ENCODE results near the gene RCOR2. TPM values are rescaled to one million over a fixed set of nuclear protein-coding genes. Genes with fewer than 3 reads are reported as not detected.
"Not testable (repeated sequence)": the region's sequence is repeated elsewhere in the genome, so short reads cannot be mapped to it uniquely, and the experiment has no call there.

RCOR2 gene
- total RNA-seq, 1 donor from 2014 or later: 286 TPM

- no peak for TF ChIP-seq CTCF (IDR thresholded peaks at IDR 0.05; ENCODE audit: partially characterized antibody, unreplicated experiment)
- no peak for DNase-seq
- Mint-ChIP-seq H3K27ac (ENCODE audit: unreplicated experiment) (no peak overlapping the region), H3K9me3 (ENCODE audit: unreplicated experiment) (no peaks in the 10 kb centered on the region), H3K4me1 (ENCODE audit: low read depth, unreplicated experiment) (peaks cover 17% of the 10 kb centered on the region), H3K27me3 (ENCODE audit: unreplicated experiment) (peaks cover 7% of the 10 kb centered on the region), H3K36me3 (ENCODE audit: unreplicated experiment) (no peaks in the 10 kb centered on the region), H3K4me3 (ENCODE audit: unreplicated experiment) (no peak overlapping the region)
These were observed 50.8 kb downstream of the RCOR2 start for GRCh38 chr11:63866211-63866610.

GRCh38 chr11:63863620-63864019 lies 53.3 kb downstream of the RCOR2 start:
- not testable (repeated sequence) for H3K27ac Mint-ChIP-seq (ENCODE audit: unreplicated experiment); H3K27me3 Mint-ChIP-seq (ENCODE audit: unreplicated experiment); H3K4me3 Mint-ChIP-seq (ENCODE audit: unreplicated experiment); DNase-seq; H3K9me3 Mint-ChIP-seq (ENCODE audit: unreplicated experiment); H3K36me3 Mint-ChIP-seq (ENCODE audit: unreplicated experiment)
- peaks cover 11% of the 10 kb centered on the region for H3K4me1 Mint-ChIP-seq (ENCODE audit: low read depth, unreplicated experiment)

GRCh38 chr11:63862923-63863322 lies 54.0 kb downstream of the RCOR2 start:
- Mint-ChIP-seq H3K9me3 (ENCODE audit: unreplicated experiment) (no peaks in the 10 kb centered on the region), H3K27ac (ENCODE audit: unreplicated experiment) (peak overlapping the region; percentile 13), H3K4me1 (ENCODE audit: low read depth, unreplicated experiment) (peaks cover 7% of the 10 kb centered on the region), H3K36me3 (ENCODE audit: unreplicated experiment) (no peaks in the 10 kb centered on the region), H3K27me3 (ENCODE audit: unreplicated experiment) (no peaks in the 10 kb centered on the region), H3K4me3 (ENCODE audit: unreplicated experiment) (no peak overlapping the region)
- no peak for TF ChIP-seq CTCF (IDR thresholded peaks at IDR 0.05; ENCODE audit: partially characterized antibody, unreplicated experiment)
- DNase-seq: no peak

Other genes starting within 250 kb of the RCOR2 start
- gene ATL3, start 245.8 kb downstream of the RCOR2 start, total RNA-seq (ENCODE audit: unreplicated experiment): 9.4 TPM
- 338 TPM for gene RTN3, start 235.7 kb downstream of the RCOR2 start, total RNA-seq (ENCODE audit: unreplicated experiment)
- 216 TPM for gene ZFTA, start 148.4 kb downstream of the RCOR2 start, total RNA-seq (ENCODE audit: unreplicated experiment)
- gene SPINDOC, start 103.7 kb downstream of the RCOR2 start, total RNA-seq (ENCODE audit: unreplicated experiment): 83.7 TPM
- 76.8 TPM for gene MARK2, start 78.1 kb downstream of the RCOR2 start, total RNA-seq (ENCODE audit: unreplicated experiment)
- gene NAA40, start 21.8 kb upstream of the RCOR2 start, total RNA-seq (ENCODE audit: unreplicated experiment): 68.0 TPM
- gene COX8A, start 57.5 kb upstream of the RCOR2 start, total RNA-seq (ENCODE audit: unreplicated experiment): 289 TPM
- 126 TPM for gene OTUB1, start 69.3 kb upstream of the RCOR2 start, total RNA-seq (ENCODE audit: unreplicated experiment)
- gene FLRT1, start 118.8 kb upstream of the RCOR2 start, total RNA-seq (ENCODE audit: unreplicated experiment): 3.7 TPM
- gene MACROD1, start 248.9 kb upstream of the RCOR2 start, total RNA-seq (ENCODE audit: unreplicated experiment): 12.7 TPM

Measured in glutamatergic neuron (in vitro differentiated cells).